MM.1S (cell line): ENCODE measurements around the gene RXFP1.

Experiments
- DNase-seq: peaks from one replicate; pipeline ENCODE4 v3.0.0-alpha.2; 2015
- H2AFZ ChIP-seq: fragments of 300-600 bp; sonication (generic); 2 replicates; pipeline ENCODE4 v1.6.0; 2016; ENCODE audit warnings: antibody characterized with exemption, low read length
- H3F3A ChIP-seq: fragments of 300-600 bp; sonication (generic); 2 replicates; pipeline ENCODE4 v1.6.1; 2016; ENCODE audit warnings: mild to moderate bottlenecking, antibody characterized with exemption, low read length, moderate library complexity, mixed read lengths; ENCODE audit not compliant: insufficient read depth
- H3K27ac ChIP-seq: fragments of 300-600 bp; sonication (generic); 2 replicates; pipeline ENCODE4 v1.5.1; 2016; ENCODE audit warnings: mild to moderate bottlenecking, low read length
- H3K27me3 ChIP-seq: fragments of 300-600 bp; sonication (generic); replicated peaks from 2 replicates; pipeline ENCODE4 v1.6.0; 2016; ENCODE audit warnings: low read length; ENCODE audit not compliant: insufficient read depth
- H3K36me3 ChIP-seq: fragments of 300-600 bp; sonication (generic); replicated peaks from 2 replicates; pipeline ENCODE4 v1.6.1; 2016; ENCODE audit warnings: mild to moderate bottlenecking, low read length, mixed read lengths; ENCODE audit not compliant: insufficient read depth
- H3K4me1 ChIP-seq: fragments of 300-600 bp; sonication (generic); 2 replicates; pipeline ENCODE4 v1.6.1; 2016; ENCODE audit warnings: low read length, mixed read lengths
- H3K4me2 ChIP-seq: fragments of 300-600 bp; sonication (generic); 2 replicates; pipeline ENCODE4 v1.6.0; 2016; ENCODE audit warnings: low read depth, low read length
- H3K4me3 ChIP-seq: fragments of 300-600 bp; sonication (generic); 2 replicates; pipeline ENCODE4 v1.5.1; 2016; ENCODE audit warnings: low read length, mixed read lengths
- H3K79me2 ChIP-seq: fragments of 300-600 bp; sonication (generic); 2 replicates; pipeline ENCODE4 v1.6.1; 2016; ENCODE audit warnings: mixed run types, low read length, mixed read lengths
- H3K9ac ChIP-seq: fragments of 300-600 bp; sonication (generic); 2 replicates; pipeline ENCODE4 v1.6.1; 2016; ENCODE audit warnings: low read length, mixed read lengths
- H3K9me2 ChIP-seq: fragments of 300-600 bp; sonication (generic); replicated peaks from 2 replicates; pipeline ENCODE4 v1.6.1; 2016; ENCODE audit warnings: mild to moderate bottlenecking, low read length, mixed read lengths; ENCODE audit not compliant: insufficient read depth
- H3K9me3 ChIP-seq: fragments of 300-600 bp; sonication (generic); replicated peaks from 2 replicates; pipeline ENCODE4 v1.6.1; 2016; ENCODE audit warnings: mild to moderate bottlenecking, low read length, mixed read lengths; ENCODE audit not compliant: insufficient read depth
- H4K20me1 ChIP-seq: fragments of 300-600 bp; sonication (generic); 2 replicates; pipeline ENCODE4 v1.6.1; 2016; ENCODE audit warnings: mild to moderate bottlenecking, low read length, moderate library complexity, mixed read lengths; ENCODE audit not compliant: insufficient read depth
- CTCF ChIP-seq: fragments of 300-600 bp; sonication (generic); IDR thresholded peaks from 2 replicates; pipeline ENCODE4 v1.5.1; 2016; ENCODE audit warnings: antibody characterized with exemption, low read length, mixed read lengths
- EZH2 ChIP-seq: fragments of 300-600 bp; sonication (generic); optimal IDR thresholded peaks from 2 replicates; pipeline ENCODE3; 2017; ENCODE audit warnings: low read depth, mild to moderate bottlenecking, antibody characterized with exemption, low read length, mixed read lengths
- EZH2phosphoT487 ChIP-seq: fragments of 300-600 bp; sonication (generic); IDR thresholded peaks from 2 replicates; pipeline ENCODE4 v1.6.1; 2018; ENCODE audit warnings: antibody characterized with exemption, low read length

RXFP1 gene

GRCh38 chr4:158590306-158590705 lies 68.6 kb downstream of the RXFP1 start:
- Histone ChIP-seq H3K36me3 (no peaks in the 10 kb centered on the region), H3K4me3 (no peak overlapping the region), H3K4me2 (no peak overlapping the region), H3K9ac (no peak overlapping the region), H3K9me2 (no peaks in the 10 kb centered on the region), H3K27ac (no peak overlapping the region), H3K4me1 (no peaks in the 10 kb centered on the region), H3F3A (no peaks in the 10 kb centered on the region), H4K20me1 (no peaks in the 10 kb centered on the region), H3K79me2 (no peaks in the 10 kb centered on the region), H3K27me3 (no peaks in the 10 kb centered on the region), H2AFZ (no peak overlapping the region), H3K9me3 (no peaks in the 10 kb centered on the region)
- DNase-seq, result no peak
- no peak for TF ChIP-seq CTCF
- TF ChIP-seq EZH2, result no peak
- no peak for TF ChIP-seq EZH2phosphoT487

GRCh38 chr4:158590824-158591223 lies 69.1 kb downstream of the RXFP1 start:
- Histone ChIP-seq H3K27me3 (no peaks in the 10 kb centered on the region), H3K27ac (no peak overlapping the region), H3K79me2 (no peaks in the 10 kb centered on the region), H4K20me1 (no peaks in the 10 kb centered on the region), H3F3A (no peaks in the 10 kb centered on the region), H3K9ac (no peak overlapping the region), H2AFZ (no peak overlapping the region), H3K4me3 (no peak overlapping the region), H3K4me1 (no peaks in the 10 kb centered on the region), H3K4me2 (no peak overlapping the region), H3K9me3 (no peaks in the 10 kb centered on the region), H3K36me3 (no peaks in the 10 kb centered on the region), H3K9me2 (no peaks in the 10 kb centered on the region)
- no peak for DNase-seq
- TF ChIP-seq EZH2phosphoT487 (no peak), CTCF (no peak), EZH2 (no peak)

DNA sequence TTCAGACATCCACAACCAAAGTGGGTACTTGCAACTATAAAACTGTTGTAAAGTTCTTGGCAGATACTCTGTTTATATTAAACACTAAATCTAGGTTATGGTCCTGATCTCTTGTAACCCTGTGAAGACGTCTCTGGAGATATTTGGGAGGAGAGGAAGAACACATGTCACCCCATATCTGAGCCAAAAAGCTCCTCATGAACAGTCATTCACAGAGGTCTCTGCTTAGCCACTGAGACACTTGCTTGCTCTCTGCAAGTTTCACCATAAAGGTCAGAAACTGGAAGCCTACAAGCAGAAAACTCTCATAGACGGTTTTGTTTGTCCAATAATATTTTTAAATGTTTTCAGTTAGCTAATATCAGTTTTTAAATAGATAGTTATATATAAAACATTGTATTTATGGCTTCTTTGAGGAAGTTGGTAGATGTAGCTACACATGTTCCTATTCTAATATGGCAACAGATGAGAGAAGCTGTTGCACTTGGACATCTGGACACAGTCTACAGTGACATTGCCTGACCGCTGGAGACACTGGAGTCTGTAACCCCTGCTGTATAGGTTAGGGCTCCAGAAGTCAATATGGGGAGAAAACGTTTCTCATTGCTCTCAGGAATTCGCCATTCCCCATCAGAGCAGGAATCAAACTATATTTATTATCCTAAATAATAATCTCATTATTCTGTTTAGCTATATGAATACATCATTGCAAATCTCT lies 76.4 kb downstream of the RXFP1 start:
- H3K27me3 ChIP-seq, result no peaks in the 10 kb centered on the region

DNA sequence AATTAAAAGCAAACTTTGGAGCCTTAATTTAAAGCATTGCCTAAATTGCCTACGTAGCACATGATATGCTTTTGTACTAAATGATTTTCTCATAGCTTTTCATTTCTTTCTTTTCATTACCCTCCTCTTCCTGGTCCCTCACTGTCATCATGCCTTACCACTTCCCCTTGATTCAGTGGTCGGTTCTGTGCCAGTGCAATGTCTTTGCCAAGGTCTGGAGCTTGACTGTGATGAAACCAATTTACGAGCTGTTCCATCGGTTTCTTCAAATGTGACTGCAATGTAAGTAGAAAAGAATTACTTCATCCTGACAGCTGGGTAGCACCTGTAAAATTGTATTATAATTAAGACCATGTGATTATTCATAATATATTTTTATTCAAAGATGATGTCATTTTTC lies 77.5 kb downstream of the RXFP1 start:
- Histone ChIP-seq H3K9ac (no peak overlapping the region), H3K4me1 (no peaks in the 10 kb centered on the region), H3F3A (no peaks in the 10 kb centered on the region), H3K9me3 (no peaks in the 10 kb centered on the region), H3K79me2 (no peaks in the 10 kb centered on the region), H3K27ac (no peak overlapping the region), H3K4me3 (no peak overlapping the region), H3K4me2 (no peak overlapping the region), H3K27me3 (no peaks in the 10 kb centered on the region), H3K36me3 (no peaks in the 10 kb centered on the region), H2AFZ (no peak overlapping the region), H4K20me1 (no peaks in the 10 kb centered on the region), H3K9me2 (no peaks in the 10 kb centered on the region)
- TF ChIP-seq EZH2phosphoT487 (no peak), CTCF (no peak), EZH2 (no peak)
- DNase-seq, result no peak

More for the DNA sequence above, 76.4 kb downstream of the RXFP1 start:
- DNase-seq, result no peak
- Histone ChIP-seq H3K9ac (no peak overlapping the region), H3K79me2 (no peaks in the 10 kb centered on the region), H3F3A (no peaks in the 10 kb centered on the region), H3K36me3 (no peaks in the 10 kb centered on the region), H3K9me2 (no peaks in the 10 kb centered on the region), H3K27ac (no peak overlapping the region), H4K20me1 (no peaks in the 10 kb centered on the region), H3K9me3 (no peaks in the 10 kb centered on the region), H2AFZ (no peak overlapping the region), H3K4me2 (no peak overlapping the region), H3K4me1 (no peaks in the 10 kb centered on the region), H3K4me3 (no peak overlapping the region)
- TF ChIP-seq EZH2phosphoT487 (no peak), EZH2 (no peak)
